Right renal cortex interstitium (tissue), 3 donors: ENCODE results near the gene HMG20B. TPM values are rescaled to one million over a fixed set of nuclear protein-coding genes. Genes with fewer than 3 reads are reported as not detected.
"Not testable (repeated sequence)": the region's sequence is repeated elsewhere in the genome, so short reads cannot be mapped to it uniquely, and the experiment has no call there.

Experiments
- DNase-seq, 3 donors: peaks; one replicate each; pipeline ENCODE4 v3.0.0-alpha.2; 2013; ENCODE audit warnings: low read depth in 3 of 3, low spot score in 2 of 3
- polyA plus RNA-seq, 3 donors: library from polyadenylated mRNA; unstranded; fragments of 120-200 nt; gene quantifications; one replicate each; pipeline ENCODE4 v1.2.1, GENCODE V29; 2013; ENCODE audit not compliant: insufficient read length in 3 of 3

Gene HMG20B
- polyA plus RNA-seq, 3 donors, result 63.7 to 75.9 (median 64.9) TPM

GRCh38 chr19:3578390-3578789, 5.6 kb downstream of the HMG20B start:
- DNase-seq, result no peak

- no peak for DNase-seq
Observed at GRCh38 chr19:3580156-3580934, 7.6 kb downstream of the HMG20B start.

DNA sequence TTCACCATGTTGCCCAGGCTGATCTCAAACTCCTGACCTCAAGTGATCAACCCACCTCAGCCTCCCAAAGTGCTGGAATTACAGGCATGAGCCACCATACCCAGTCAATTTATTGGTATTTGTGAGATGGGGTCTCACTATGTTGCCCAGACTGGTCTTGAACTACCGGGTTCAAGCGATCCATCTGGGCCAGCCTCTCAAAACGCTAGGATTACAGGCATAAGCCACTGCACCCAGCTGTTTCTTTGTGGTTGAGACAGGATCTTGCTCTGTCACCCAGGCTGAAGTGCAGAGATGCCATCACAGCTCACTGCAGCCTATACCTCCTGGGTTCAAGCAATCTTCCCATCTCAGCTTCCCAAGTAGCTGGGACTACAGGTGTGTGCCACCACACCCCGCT, 9.0 kb downstream of the HMG20B start:
- DNase-seq, result not testable (repeated sequence)

- not testable (repeated sequence) for DNase-seq
Observed at GRCh38 chr19:3584036-3584802, 11.5 kb downstream of the HMG20B start.

- DNase-seq, result no peak
Observed at GRCh38 chr19:3585301-3586126, 12.8 kb downstream of the HMG20B start, which contains the start of gene GIPC3. TSS of gene GIPC3 (plus strand) at chr19:3585478. CDS start at chr19:3585598, 120 bp downstream.

GRCh38 chr19:3586127-3586626, 13.4 kb downstream of the HMG20B start:
- DNase-seq, result no peak

DNA sequence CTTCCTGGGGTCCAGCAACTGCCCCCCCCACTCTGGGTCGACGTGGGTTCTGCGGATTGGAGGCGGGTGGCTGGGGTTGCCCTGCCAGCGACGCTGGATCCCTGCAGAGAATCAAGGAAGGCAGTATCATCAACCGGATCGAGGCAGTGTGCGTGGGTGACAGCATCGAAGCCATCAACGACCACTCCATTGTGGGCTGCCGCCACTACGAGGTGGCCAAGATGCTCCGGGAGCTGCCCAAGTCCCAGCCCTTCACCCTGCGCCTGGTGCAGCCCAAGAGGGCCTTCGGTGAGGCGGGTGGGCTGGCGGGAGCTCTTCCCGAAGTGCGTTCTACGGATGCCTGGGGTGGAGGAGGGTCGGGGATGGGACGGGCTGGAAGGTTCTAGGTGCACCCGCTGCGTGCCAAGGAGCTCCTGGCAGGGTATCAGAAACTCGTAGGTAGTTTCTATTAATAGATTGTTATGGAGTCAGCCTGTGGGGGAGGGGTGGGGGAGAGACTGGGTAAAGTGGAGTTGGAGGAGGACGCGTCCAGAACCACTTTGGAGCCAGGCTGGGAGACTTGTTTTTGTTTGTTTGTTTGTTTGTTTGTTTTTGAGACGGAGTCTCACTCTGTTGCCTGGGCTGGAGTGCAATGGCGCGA, 14.1 kb downstream of the HMG20B start:
- no peak for DNase-seq

- DNase-seq, result no peak
Observed at GRCh38 chr19:3589439-3589838, 16.7 kb downstream of the HMG20B start.

- no peak for DNase-seq
Observed at GRCh38 chr19:3589949-3590348, 17.2 kb downstream of the HMG20B start.

DNA sequence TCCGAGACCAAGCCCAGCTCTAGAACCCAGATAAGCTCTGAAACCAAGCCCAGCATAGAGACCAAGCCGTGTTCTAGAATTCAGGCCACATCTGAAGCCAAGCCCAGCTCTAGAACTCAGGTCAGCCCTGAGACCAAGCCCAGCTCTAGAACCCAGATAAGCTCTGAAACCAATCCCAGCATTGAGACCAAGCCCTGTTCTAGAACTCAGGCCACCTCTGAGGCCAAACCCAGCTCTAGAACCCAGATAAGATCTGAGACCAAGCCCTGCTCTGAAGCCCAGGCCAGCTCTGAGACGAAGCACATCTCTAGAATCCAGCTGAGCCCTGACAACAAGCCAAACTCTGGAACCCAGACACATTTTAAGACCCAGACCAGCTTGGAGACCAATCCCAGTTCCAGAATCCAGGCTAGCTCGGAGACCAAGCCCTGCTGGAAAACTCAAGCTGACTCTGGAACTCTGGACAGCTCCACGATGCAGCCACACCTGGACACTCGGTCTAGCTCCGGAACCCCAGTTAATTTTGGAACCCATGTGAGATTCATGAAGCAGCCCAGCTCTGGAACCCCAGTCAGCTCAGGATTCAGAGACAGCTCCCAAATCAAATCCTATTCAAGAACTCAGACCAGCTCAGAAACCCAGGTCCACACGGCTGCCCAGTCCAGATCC, 18.4 kb downstream of the HMG20B start:
- DNase-seq, result no peak

- DNase-seq, result no peak
Observed at GRCh38 chr19:3591876-3592613, 19.3 kb downstream of the HMG20B start.

- no peak for DNase-seq
Observed at GRCh38 chr19:3593156-3593555, 20.4 kb downstream of the HMG20B start.

- no peak for DNase-seq
Observed at GRCh38 chr19:3595521-3596061, 22.8 kb downstream of the HMG20B start.

DNA sequence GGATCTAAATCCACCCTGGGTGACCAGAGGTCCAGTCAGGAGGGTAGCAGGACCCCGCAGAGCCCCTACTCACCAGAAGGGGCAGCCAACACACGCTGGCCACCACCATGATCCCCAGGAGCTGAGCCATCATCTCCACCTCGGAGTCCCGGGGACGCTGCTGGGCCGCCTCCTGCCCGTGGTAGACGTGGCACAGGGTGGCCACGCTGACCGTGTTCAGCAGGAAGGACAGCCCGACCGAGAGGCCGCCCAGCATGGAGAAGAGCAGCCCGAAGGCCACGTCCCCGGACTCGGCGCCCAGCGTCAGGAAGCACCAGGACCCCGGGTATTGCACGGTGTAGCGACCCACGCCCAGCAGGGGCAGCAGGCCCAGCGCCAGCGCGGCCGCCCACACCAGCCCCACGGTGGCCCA, 27.0 kb downstream of the HMG20B start:
- DNase-seq, result no peak

DNA sequence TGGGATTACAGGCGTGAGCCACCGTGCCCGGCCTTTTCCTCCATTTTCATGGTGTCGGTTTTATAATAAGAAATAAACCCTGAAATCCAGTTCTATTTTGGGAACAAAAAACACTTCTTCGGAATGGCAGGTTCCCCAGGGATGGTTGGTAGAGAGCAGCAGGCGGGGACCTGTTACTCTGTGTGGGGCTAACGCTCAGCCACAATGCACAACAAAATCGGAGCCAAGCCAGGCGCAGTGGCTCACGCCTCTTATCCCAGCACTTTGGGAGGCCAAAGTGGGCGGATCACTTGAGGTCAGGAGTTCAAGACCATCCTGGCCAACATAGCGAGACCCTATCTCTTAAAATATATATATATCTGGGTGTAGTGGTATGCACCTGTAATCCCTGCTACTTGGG, 28.3 kb downstream of the HMG20B start:
- no peak for DNase-seq

- no peak for DNase-seq
Observed at GRCh38 chr19:3603121-3603811, 30.5 kb downstream of the HMG20B start.

DNA sequence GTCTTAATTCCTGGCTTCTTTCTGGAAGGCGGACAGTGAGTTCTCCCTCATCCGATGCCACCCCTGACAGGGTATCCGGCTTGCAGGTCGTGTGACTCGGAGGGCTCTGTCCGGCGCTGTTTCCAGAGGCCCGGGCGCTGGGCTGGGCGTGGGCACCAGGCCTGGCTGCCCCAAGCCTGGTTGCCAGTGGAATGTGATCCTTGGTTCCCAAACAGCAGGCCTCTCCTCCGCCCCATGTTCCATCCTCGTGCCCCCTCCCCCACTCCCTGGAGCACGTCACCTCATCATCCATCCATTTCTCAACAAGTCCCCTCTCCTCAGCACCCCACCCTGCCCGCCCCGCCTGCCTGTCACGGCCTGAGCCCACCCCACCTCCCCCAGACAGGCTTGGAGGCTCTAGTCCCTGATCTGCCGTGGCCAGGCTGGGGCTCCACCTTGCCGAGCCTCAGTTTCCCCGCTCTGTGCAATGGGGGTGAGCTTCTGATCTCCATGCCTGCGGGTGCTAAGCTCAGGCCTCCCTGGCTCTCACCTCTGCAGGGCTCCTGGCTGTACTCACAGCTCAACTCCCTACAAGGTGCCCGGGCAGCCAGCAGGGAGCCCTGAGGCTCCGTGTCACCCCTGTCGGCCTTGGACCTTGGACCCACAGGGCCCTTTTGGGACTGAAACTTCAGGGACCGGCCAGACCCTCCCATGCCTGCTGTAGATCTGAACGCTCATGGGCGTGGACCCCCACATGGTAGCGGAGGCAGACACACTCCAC, 31.7 kb downstream of the HMG20B start:
- no peak for DNase-seq

DNA sequence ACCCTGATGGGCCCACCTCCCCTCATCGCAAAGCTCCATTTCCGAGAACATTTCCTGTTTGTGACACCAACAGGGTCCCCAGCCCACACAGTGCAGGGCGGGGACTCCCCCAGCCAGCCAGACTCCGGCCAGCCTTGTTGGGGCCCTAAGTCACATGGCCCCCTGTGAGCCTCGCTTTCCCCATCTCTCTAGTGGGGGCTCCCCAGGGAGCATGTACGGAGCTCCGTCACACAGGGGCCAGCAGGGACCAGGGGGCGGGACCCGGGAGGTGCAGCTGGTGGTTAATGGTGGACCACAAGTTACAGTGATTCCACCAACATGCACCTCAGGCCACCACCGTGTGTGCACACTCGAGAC, 32.2 kb downstream of the HMG20B start:
- DNase-seq, result no peak
